NOMO-1 treated with dmso at 0.1 percent for 144 hours (cell line): ENCODE measurements around the gene TRIM33.
A peak's percentile ranks its signal among the peaks of the same experiment; 100 is the strongest.
"Not testable (repeated sequence)": the region's sequence is repeated elsewhere in the genome, so short reads cannot be mapped to it uniquely, and the experiment has no call there.

Experiments used
- DNase-seq: peaks from one replicate; lab custom pipeline; 2025; ENCODE audit not compliant: unreplicated experiment; lab: John Stamatoyannopoulos, UW

Gene TRIM33

GRCh38 chr1:114510274-114511031 is 550 bp downstream of the TRIM33 start:
- DNase-seq = peak; percentile 60

GRCh38 chr1:114509596-114510273 is 1.3 kb downstream of the TRIM33 start:
- no peak for DNase-seq

GRCh38 chr1:114508386-114508898 is 2.6 kb downstream of the TRIM33 start:
- no peak for DNase-seq

- DNase-seq = no peak
These were observed 3.5 kb downstream of the TRIM33 start for GRCh38 chr1:114507513-114507912.

GRCh38 chr1:114505148-114505561 is 5.8 kb downstream of the TRIM33 start:
- DNase-seq = no peak

- DNase-seq = no peak
These were observed 7.0 kb downstream of the TRIM33 start for GRCh38 chr1:114503916-114504422.

- DNase-seq = no peak
These were observed 8.9 kb downstream of the TRIM33 start for GRCh38 chr1:114502080-114502479.

- DNase-seq = no peak
These were observed 11.5 kb downstream of the TRIM33 start for GRCh38 chr1:114499478-114499877.

GRCh38 chr1:114496089-114496488 is 14.9 kb downstream of the TRIM33 start:
- DNase-seq = no peak

GRCh38 chr1:114495486-114495885 is 15.5 kb downstream of the TRIM33 start:
- no peak for DNase-seq

- no peak for DNase-seq
These were observed 18.0 kb downstream of the TRIM33 start for GRCh38 chr1:114492978-114493377.

- DNase-seq = no peak
These were observed 20.7 kb downstream of the TRIM33 start for GRCh38 chr1:114490274-114490693.

GRCh38 chr1:114488739-114489138 is 22.3 kb downstream of the TRIM33 start:
- DNase-seq = no peak

GRCh38 chr1:114485286-114485685 is 25.7 kb downstream of the TRIM33 start:
- no peak for DNase-seq

GRCh38 chr1:114482585-114482984 is 28.4 kb downstream of the TRIM33 start:
- DNase-seq = peak; percentile 72

GRCh38 chr1:114479636-114480035 is 31.4 kb downstream of the TRIM33 start:
- not testable (repeated sequence) for DNase-seq

- DNase-seq = no peak
These were observed 31.9 kb downstream of the TRIM33 start for GRCh38 chr1:114479134-114479533.

GRCh38 chr1:114473796-114474195 is 37.2 kb downstream of the TRIM33 start:
- no peak for DNase-seq

GRCh38 chr1:114472408-114472807 is 38.6 kb downstream of the TRIM33 start:
- no peak for DNase-seq

- DNase-seq = no peak
These were observed 40.3 kb downstream of the TRIM33 start for GRCh38 chr1:114470681-114471080.

GRCh38 chr1:114468710-114469468 is 42.1 kb downstream of the TRIM33 start:
- no peak for DNase-seq
